HL-60 (cell line): ENCODE measurements around the gene CELF2.

Source experiments
- CTCF ChIP-seq: IDR thresholded peaks from one replicate; pipeline ENCODE4 v1.5.1; 2011; ENCODE audit warnings: low read length, control low read depth, inconsistent platforms; ENCODE audit not compliant: insufficient read depth
- GABPA ChIP-seq: IDR thresholded peaks from 2 replicates; pipeline ENCODE4 v1.6.1; 2012; ENCODE audit warnings: low read depth
- POLR2AphosphoS5 ChIP-seq: IDR thresholded peaks from 2 replicates; pipeline ENCODE4 v1.6.1; 2012; ENCODE audit warnings: low read depth
- REST ChIP-seq: IDR thresholded peaks from 2 replicates; pipeline ENCODE4 v1.6.1; 2012; ENCODE audit warnings: low read depth; ENCODE audit not compliant: insufficient replicate concordance
- SPI1 ChIP-seq: IDR thresholded peaks from 2 replicates; pipeline ENCODE4 v1.6.1; 2012; ENCODE audit warnings: low read depth, mild to moderate bottlenecking, borderline replicate concordance

- TF ChIP-seq CTCF = no peak
- TF ChIP-seq REST = no peak
- TF ChIP-seq SPI1 = no peak
- no peak for TF ChIP-seq POLR2AphosphoS5
- TF ChIP-seq GABPA = no peak
Measured at GRCh38 chr10:11265484-11265883, 247.8 kb downstream of the CELF2 start.
